Karpas-422 (cell line): ENCODE data around the gene ADARB2. TPM values are rescaled to one million over a fixed set of nuclear protein-coding genes. Genes with fewer than 3 reads are reported as not detected.

Experiments used
- DNase-seq: peaks from one replicate; pipeline ENCODE4 v3.0.0-alpha.2; 2015
- H2AFZ ChIP-seq: fragments of 200-600 bp; sonication (generic); 2 replicates; pipeline ENCODE4 v1.6.1; 2014; ENCODE audit warnings: antibody characterized with exemption, low read length, mixed read lengths
- H3K27ac ChIP-seq: fragments of 200-600 bp; sonication (generic); 2 replicates; pipeline ENCODE4 v1.5.1; 2014; ENCODE audit warnings: mild to moderate bottlenecking, low read length, moderate library complexity
- H3K27me3 ChIP-seq: fragments of 200-600 bp; sonication (generic); 2 replicates; pipeline ENCODE4 v1.6.1; 2014; ENCODE audit warnings: low read length, mixed read lengths
- H3K36me3 ChIP-seq: fragments of 200-600 bp; sonication (generic); 2 replicates; pipeline ENCODE4 v1.6.1; 2014; ENCODE audit warnings: low read length, mixed read lengths; ENCODE audit not compliant: insufficient read depth
- H3K4me1 ChIP-seq: fragments of 200-600 bp; sonication (generic); 2 replicates; pipeline ENCODE4 v1.6.1; 2014; ENCODE audit warnings: mild to moderate bottlenecking, low read length, mixed read lengths
- H3K4me2 ChIP-seq: fragments of 200-600 bp; sonication (generic); 2 replicates; pipeline ENCODE4 v1.6.1; 2014; ENCODE audit warnings: low read length, low read depth, mild to moderate bottlenecking; ENCODE audit not compliant: poor library complexity, severe bottlenecking
- H3K4me3 ChIP-seq: fragments of 200-600 bp; sonication (generic); 2 replicates; pipeline ENCODE4 v1.5.1; 2014; ENCODE audit warnings: mild to moderate bottlenecking, antibody characterized with exemption, low read length, mixed read lengths
- H3K79me2 ChIP-seq: fragments of 200-600 bp; sonication (generic); 2 replicates; pipeline ENCODE4 v1.6.1; 2014; ENCODE audit warnings: mild to moderate bottlenecking, low read length, mixed read lengths
- H3K9ac ChIP-seq: fragments of 200-600 bp; sonication (generic); 2 replicates; pipeline ENCODE4 v1.6.0; 2014; ENCODE audit warnings: low read length
- H3K9me2 ChIP-seq: fragments of 200-600 bp; sonication (generic), shearing (Covaris generic); replicated peaks from 2 replicates; pipeline ENCODE4 v1.6.0; 2014; ENCODE audit warnings: mild to moderate bottlenecking, low read length, moderate library complexity; ENCODE audit not compliant: insufficient read depth
- H3K9me3 ChIP-seq: fragments of 300-700, 200-600 bp; sonication (generic); 2 replicates; pipeline ENCODE4 v1.6.1; 2014; ENCODE audit warnings: low read length, mixed read lengths
- H4K20me1 ChIP-seq: fragments of 200-600 bp; sonication (generic); 2 replicates; pipeline ENCODE4 v1.6.1; 2014; ENCODE audit warnings: mild to moderate bottlenecking, antibody characterized with exemption, low read length, low read depth; ENCODE audit not compliant: insufficient read depth
- total RNA-seq: library from RNA; depleted of rRNA; stranded (reverse); fragments of >200 nt; shearing (Covaris generic); gene quantifications from 2 replicates; pipeline ENCODE4 v1.2.3, GENCODE V29; 2014; ENCODE audit warnings: low replicate concordance

The ADARB2 gene
- total RNA-seq, 1 experiment from 2014 or later, result not detected

DNA sequence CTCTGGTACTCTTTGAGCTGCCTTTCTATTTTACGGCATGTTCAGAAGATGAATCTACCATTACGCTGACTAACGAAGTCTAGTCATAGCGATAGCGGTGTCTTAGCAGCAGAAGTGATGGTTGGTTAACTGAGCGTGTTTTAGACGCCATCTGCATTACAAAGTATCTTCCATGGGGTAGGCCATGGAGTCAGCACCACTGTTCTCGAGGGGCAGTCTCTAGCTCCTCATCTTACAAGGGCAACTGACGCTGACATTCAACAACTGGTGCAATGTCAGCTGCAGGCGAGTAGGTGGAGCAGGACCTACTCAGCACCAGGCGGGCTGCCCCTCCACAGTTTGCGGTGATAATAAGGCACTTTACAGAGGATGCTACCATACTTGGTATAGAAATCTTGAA lies 88.7 kb downstream of the ADARB2 start:
- H3K27me3 ChIP-seq, result no peaks in the 10 kb centered on the region
- no peaks in the 10 kb centered on the region for H3K9me3 ChIP-seq
- no peak for DNase-seq
- H3K9ac ChIP-seq, result no peak overlapping the region
- H2AFZ ChIP-seq, result no peak overlapping the region
- H3K4me2 ChIP-seq, result no peak overlapping the region
- no peaks in the 10 kb centered on the region for H4K20me1 ChIP-seq
- no peaks in the 10 kb centered on the region for H3K79me2 ChIP-seq
- H3K27ac ChIP-seq, result no peak overlapping the region
- H3K9me2 ChIP-seq, result no peaks in the 10 kb centered on the region
- no peaks in the 10 kb centered on the region for H3K4me1 ChIP-seq
- H3K36me3 ChIP-seq, result no peaks in the 10 kb centered on the region
- no peak overlapping the region for H3K4me3 ChIP-seq

DNA sequence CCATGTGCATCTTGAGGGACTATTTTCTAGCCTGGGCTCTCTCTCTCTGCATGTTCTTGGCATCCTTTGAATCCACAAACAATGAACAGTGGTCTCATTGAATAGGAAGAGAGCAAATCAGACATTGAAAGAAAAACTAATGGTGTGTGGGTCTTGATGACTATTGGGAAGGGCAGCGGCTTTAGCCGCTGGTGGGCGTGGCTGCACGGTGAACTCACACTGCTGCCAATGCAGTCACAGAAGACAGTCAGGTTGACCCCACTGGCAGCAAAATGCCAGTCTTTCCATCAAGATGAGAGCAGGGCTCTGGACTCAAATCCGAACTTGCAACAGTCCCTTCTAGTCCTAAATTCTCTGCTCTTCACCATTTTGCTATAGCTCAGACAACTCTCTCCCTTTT lies 91.0 kb downstream of the ADARB2 start:
- Histone ChIP-seq H3K79me2 (no peaks in the 10 kb centered on the region), H3K27ac (no peak overlapping the region), H3K9ac (no peak overlapping the region), H3K9me3 (no peaks in the 10 kb centered on the region), H3K27me3 (no peaks in the 10 kb centered on the region), H3K4me3 (no peak overlapping the region), H3K36me3 (no peaks in the 10 kb centered on the region), H3K9me2 (no peaks in the 10 kb centered on the region), H3K4me1 (no peaks in the 10 kb centered on the region), H3K4me2 (no peak overlapping the region), H4K20me1 (no peaks in the 10 kb centered on the region), H2AFZ (no peak overlapping the region)
- DNase-seq, result no peak

DNA sequence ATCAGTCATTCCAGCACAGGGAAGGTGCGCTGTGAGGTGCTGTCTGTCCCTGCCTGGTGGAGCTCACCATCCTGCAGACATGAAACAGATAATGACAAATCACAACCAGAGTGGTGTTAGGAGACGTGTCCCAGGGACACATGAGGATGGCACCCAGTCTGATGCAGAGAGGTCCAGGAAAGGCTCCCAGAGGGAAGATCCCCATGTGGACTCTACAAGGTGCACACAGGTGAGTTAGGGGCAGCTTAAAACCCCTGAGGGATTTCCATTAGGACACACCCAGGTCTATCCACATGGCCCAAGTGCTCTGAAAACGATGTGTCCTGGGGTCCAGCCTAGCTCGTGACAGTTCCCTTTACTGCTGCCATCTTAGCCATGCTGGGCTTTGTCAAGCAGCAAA lies 91.4 kb downstream of the ADARB2 start:
- no peak overlapping the region for H3K27ac ChIP-seq
- no peak overlapping the region for H3K9ac ChIP-seq
- no peaks in the 10 kb centered on the region for H3K36me3 ChIP-seq
- H3K9me3 ChIP-seq, result no peaks in the 10 kb centered on the region
- no peaks in the 10 kb centered on the region for H4K20me1 ChIP-seq
- no peaks in the 10 kb centered on the region for H3K9me2 ChIP-seq
- H3K4me2 ChIP-seq, result no peak overlapping the region
- no peaks in the 10 kb centered on the region for H3K4me1 ChIP-seq
- no peak overlapping the region for H3K4me3 ChIP-seq
- no peaks in the 10 kb centered on the region for H3K27me3 ChIP-seq
- H3K79me2 ChIP-seq, result no peaks in the 10 kb centered on the region
- DNase-seq, result no peak
- H2AFZ ChIP-seq, result no peak overlapping the region

DNA sequence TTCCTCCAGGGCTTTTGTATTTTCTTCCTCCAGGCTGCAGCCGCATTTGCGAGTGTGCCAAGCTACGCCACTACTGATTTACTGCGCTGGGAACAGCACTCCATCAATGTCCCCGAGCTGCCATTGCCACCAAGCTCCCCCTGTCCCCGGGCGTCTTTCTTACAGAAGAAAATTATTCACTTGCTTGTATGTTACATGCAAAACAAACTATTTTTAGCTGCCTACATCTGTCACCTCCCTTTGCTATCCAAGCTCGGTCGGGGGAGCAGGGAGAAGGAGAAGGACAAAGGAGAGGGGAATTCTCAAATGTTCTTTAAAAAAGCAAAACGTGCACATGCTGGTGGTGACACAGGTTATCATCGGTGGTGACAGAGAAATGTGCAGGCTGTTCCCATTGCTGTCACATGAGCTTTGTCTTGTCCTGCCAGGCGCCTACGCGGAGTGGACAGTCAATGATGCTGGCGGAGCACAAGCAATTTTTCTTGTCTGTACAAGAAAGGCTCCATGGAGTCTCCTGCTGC lies 93.1 kb downstream of the ADARB2 start:
- Histone ChIP-seq H3K27me3 (no peaks in the 10 kb centered on the region), H3K36me3 (no peaks in the 10 kb centered on the region), H3K27ac (no peak overlapping the region), H3K4me2 (no peak overlapping the region), H3K9me2 (no peaks in the 10 kb centered on the region), H3K9me3 (no peaks in the 10 kb centered on the region), H3K4me3 (no peak overlapping the region), H3K4me1 (no peaks in the 10 kb centered on the region), H3K79me2 (no peaks in the 10 kb centered on the region), H4K20me1 (no peaks in the 10 kb centered on the region), H2AFZ (no peak overlapping the region), H3K9ac (no peak overlapping the region)
- no peak for DNase-seq

DNA sequence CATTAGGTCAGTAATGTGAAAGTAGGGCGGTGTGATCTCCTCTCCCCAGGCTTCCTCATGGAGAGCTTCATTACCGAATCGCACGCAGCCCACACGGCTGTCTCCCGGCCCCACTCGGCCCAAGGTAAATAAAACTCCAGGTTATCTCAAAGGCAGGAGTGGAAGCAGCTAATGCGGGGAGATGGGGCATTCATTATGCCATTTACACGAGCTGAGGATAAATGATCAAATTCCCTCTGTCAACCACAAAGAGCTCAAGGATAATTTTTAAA lies 93.5 kb downstream of the ADARB2 start:
- H3K27ac ChIP-seq, result no peak overlapping the region
- H3K4me2 ChIP-seq, result no peak overlapping the region
- no peak overlapping the region for H3K4me3 ChIP-seq
- no peak overlapping the region for H3K9ac ChIP-seq
- H3K79me2 ChIP-seq, result no peaks in the 10 kb centered on the region
- no peaks in the 10 kb centered on the region for H3K27me3 ChIP-seq
- H3K9me2 ChIP-seq, result no peaks in the 10 kb centered on the region
- no peaks in the 10 kb centered on the region for H4K20me1 ChIP-seq
- no peaks in the 10 kb centered on the region for H3K9me3 ChIP-seq
- no peak overlapping the region for H2AFZ ChIP-seq
- H3K36me3 ChIP-seq, result no peaks in the 10 kb centered on the region
- no peaks in the 10 kb centered on the region for H3K4me1 ChIP-seq
- DNase-seq, result no peak

DNA sequence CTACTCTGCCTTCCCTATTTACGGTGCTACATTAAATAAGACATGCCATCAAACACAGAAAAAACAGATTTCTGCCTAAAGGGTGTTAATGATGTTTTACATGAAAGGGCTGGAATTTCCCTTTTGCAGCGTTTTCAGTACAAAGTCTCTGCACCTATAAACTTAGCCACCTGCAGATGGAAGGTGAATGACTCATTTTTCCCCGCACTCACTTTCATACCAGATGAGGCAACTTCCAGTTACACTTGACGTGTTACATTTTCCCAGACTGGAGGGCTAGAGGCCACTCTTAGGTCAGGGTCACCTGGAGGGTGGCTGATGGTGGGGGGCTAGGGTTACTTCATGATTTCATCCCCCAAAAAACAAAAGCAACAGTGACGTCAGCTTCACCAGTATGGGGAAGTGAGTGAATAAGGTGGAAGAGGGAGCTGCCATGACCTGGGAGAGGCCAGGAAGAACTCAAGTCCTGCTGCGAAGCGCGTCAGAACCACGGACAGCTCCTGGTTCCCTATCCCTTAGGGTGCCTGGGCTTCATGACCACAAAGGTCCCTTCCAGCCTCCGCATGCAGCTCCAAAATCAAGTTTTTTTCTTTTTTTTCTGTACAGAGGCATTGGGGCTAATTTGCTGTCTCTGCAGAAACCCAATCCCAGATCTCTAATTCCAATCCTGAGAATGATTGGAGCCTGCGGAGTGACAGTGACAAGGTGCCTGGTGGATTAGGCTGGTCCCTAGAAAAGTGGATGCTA lies 94.0 kb downstream of the ADARB2 start:
- Histone ChIP-seq H3K4me2 (no peak overlapping the region), H3K27me3 (no peaks in the 10 kb centered on the region), H3K27ac (no peak overlapping the region), H3K9me3 (no peaks in the 10 kb centered on the region), H4K20me1 (no peaks in the 10 kb centered on the region), H3K4me1 (no peaks in the 10 kb centered on the region), H3K79me2 (no peaks in the 10 kb centered on the region), H3K9me2 (no peaks in the 10 kb centered on the region), H2AFZ (no peak overlapping the region), H3K4me3 (no peak overlapping the region), H3K9ac (no peak overlapping the region), H3K36me3 (no peaks in the 10 kb centered on the region)
- peak; percentile 47 for DNase-seq

DNA sequence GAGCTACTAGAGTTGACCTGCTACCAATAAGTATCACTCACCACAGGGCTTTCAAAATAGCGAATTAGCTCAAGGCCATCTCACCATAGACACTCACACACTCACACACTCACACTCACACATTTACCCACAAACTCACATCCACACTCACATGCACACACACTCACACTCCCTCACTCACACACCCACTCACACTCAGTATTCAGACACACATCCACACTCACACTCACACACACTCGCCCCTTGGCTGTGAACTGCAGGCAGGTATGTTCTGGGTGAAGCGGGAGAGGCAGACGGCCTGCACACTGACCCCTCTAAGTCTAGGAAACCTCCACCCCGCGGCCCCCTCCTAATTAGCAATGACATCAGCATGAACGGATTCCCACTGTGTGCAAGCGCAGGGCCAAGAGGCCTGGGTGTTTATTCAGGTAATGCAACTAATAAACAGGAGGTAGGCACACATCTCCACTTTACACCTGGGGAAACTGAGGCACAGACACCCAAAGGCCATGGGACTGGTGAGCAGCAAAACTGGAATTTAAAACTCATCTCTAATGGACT lies 94.6 kb downstream of the ADARB2 start:
- Histone ChIP-seq H3K9me2 (no peaks in the 10 kb centered on the region), H3K27me3 (no peaks in the 10 kb centered on the region), H3K79me2 (no peaks in the 10 kb centered on the region), H2AFZ (no peak overlapping the region), H3K27ac (no peak overlapping the region), H3K4me2 (no peak overlapping the region), H3K4me1 (no peaks in the 10 kb centered on the region), H3K36me3 (no peaks in the 10 kb centered on the region), H3K9me3 (no peaks in the 10 kb centered on the region), H4K20me1 (no peaks in the 10 kb centered on the region), H3K9ac (no peak overlapping the region), H3K4me3 (no peak overlapping the region)
- DNase-seq, result no peak

DNA sequence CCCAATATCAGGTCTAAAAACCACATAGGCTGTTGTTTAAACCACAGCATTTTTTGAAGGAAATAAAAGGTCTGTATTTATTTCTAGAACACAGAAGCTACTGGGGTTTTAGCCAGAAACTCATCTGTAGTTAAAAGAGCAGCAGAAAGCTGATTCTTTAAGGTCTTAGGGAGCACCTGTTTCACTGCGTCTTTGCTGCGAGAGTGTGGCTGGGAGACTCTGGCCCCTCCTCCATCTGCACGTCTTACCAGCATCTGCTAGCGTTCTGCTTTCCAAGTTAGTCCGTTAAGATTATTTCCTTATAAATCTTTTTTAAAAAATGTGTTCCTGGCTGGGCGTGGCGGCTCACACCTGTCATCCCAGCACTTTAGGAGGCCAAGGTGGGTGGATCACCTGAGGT lies 95.9 kb downstream of the ADARB2 start:
- H4K20me1 ChIP-seq, result no peaks in the 10 kb centered on the region
- H3K27me3 ChIP-seq, result no peaks in the 10 kb centered on the region
- no peak overlapping the region for H3K4me2 ChIP-seq
- no peaks in the 10 kb centered on the region for H3K36me3 ChIP-seq
- H3K4me3 ChIP-seq, result no peak overlapping the region
- H3K9me3 ChIP-seq, result no peaks in the 10 kb centered on the region
- no peak for DNase-seq
- H3K79me2 ChIP-seq, result no peaks in the 10 kb centered on the region
- no peak overlapping the region for H2AFZ ChIP-seq
- no peaks in the 10 kb centered on the region for H3K4me1 ChIP-seq
- H3K9ac ChIP-seq, result no peak overlapping the region
- no peaks in the 10 kb centered on the region for H3K9me2 ChIP-seq
- H3K27ac ChIP-seq, result no peak overlapping the region
